PFSK-1 (cell line): Measurements from ENCODE around the gene PPP2R1B.

Experiments used
- FOXP2 ChIP-seq: optimal IDR thresholded peaks from 2 replicates; pipeline ENCODE3; 2011; ENCODE audit warnings: borderline replicate concordance, control low read depth, inconsistent platforms; ENCODE audit not compliant: insufficient read depth; ENCODE audit errors: extremely low read length, extremely low read depth
- POLR2AphosphoS5 ChIP-seq: IDR thresholded peaks from 2 replicates; pipeline ENCODE4 v1.6.1; 2012; ENCODE audit warnings: low read depth, mild to moderate bottlenecking, control low read depth, low read length, moderate library complexity
- REST ChIP-seq, 2 experiments: IDR thresholded peaks; 2 replicates each; pipeline versions ENCODE4 v1.6.1 to v1.8.0; 2011 to 2012; ENCODE audit warnings: low read depth in 2 of 2, low read length in 2 of 2, control low read depth in 1 of 2, inconsistent platforms in 1 of 2, mild to moderate bottlenecking in 1 of 2, moderate library complexity in 1 of 2; ENCODE audit not compliant: insufficient read depth in 1 of 2
- SIN3A ChIP-seq: IDR thresholded peaks from 2 replicates; pipeline ENCODE4 v1.6.1; 2012; ENCODE audit warnings: mild to moderate bottlenecking, low read length, moderate library complexity, borderline replicate concordance; ENCODE audit not compliant: insufficient read depth
- TAF1 ChIP-seq: IDR thresholded peaks from 2 replicates; pipeline ENCODE4 v1.6.1; 2012; ENCODE audit warnings: low read length, control low read depth, borderline replicate concordance; ENCODE audit not compliant: insufficient read depth

- TF ChIP-seq SIN3A (no peak), TAF1 (no peak), REST (IDR thresholded peaks at IDR 0.05; ENCODE audit: insufficient read depth in 1 of 2, low read depth in 2 of 2, low read length in 2 of 2) (no peak), POLR2AphosphoS5 (no peak), FOXP2 (no peak)
Observed at GRCh38 chr11:111808063-111808588, 41.9 kb upstream of the PPP2R1B start.
